Left lobe of liver (tissue), 2 donors: ENCODE measurements around the gene GATAD2A. TPM values are rescaled to one million over a fixed set of nuclear protein-coding genes. Genes with fewer than 3 reads are reported as not detected.
"Not testable (repeated sequence)": the region's sequence is repeated elsewhere in the genome, so short reads cannot be mapped to it uniquely, and the experiment has no call there.

ENCODE experiments used
- ATAC-seq: fragments of 200-7000 bp; cut with Tn5 transposase; one replicate; pipeline ENCODE4 v1.9.1; 2020; ENCODE audit warnings: mild to moderate bottlenecking, moderate library complexity
- DNase-seq: peaks from one replicate; pipeline ENCODE4 v3.0.0-alpha.2; 2020; ENCODE audit warnings: low spot score
- total RNA-seq: library from RNA; stranded (reverse); gene quantifications from one replicate; pipeline ENCODE4 v1.2.1, GENCODE V29; 2021
- donor health status: DM: no; HTN: no; CAD: no; lungs with moderate emphysema.
- donor health status: DM: no; HTN: yes; CAD: no.

Gene GATAD2A
- total RNA-seq, 1 donor from 2014 or later: 36.1 TPM

GRCh38 chr19:19388568-19389555, 16.6 kb upstream of the GATAD2A start:
- DNase-seq: no peak
- ATAC-seq: no peak

GRCh38 chr19:19389683-19390082, 15.8 kb upstream of the GATAD2A start:
- DNase-seq, ATAC-seq: not testable (repeated sequence)

GRCh38 chr19:19394333-19394732, 11.1 kb upstream of the GATAD2A start:
- DNase-seq, ATAC-seq: not testable (repeated sequence)

GRCh38 chr19:19399733-19400433, 5.6 kb upstream of the GATAD2A start:
- ATAC-seq (no peak), DNase-seq (no peak)

- ATAC-seq: no peak
Measured at GRCh38 chr19:19402656-19403372, 2.7 kb upstream of the GATAD2A start.

GRCh38 chr19:19403373-19403901, 2.0 kb upstream of the GATAD2A start:
- ATAC-seq: no peak
- no peak for DNase-seq

More at GRCh38 chr19:19402656-19403372, 2.7 kb upstream of the GATAD2A start:
- DNase-seq: no peak

- DNase-seq (peak; percentile 66), ATAC-seq (peak; percentile 48)
Measured at GRCh38 chr19:19405971-19406877, 749 bp downstream of the GATAD2A start.

GRCh38 chr19:19406878-19407632, 1.6 kb downstream of the GATAD2A start:
- ATAC-seq (peak; percentile 38), DNase-seq (no peak)

GRCh38 chr19:19407633-19407930, 2.1 kb downstream of the GATAD2A start:
- DNase-seq (no peak), ATAC-seq (no peak)

- no peak for DNase-seq
Measured at GRCh38 chr19:19409205-19409604, 3.7 kb downstream of the GATAD2A start.

GRCh38 chr19:19409631-19410030, 4.2 kb downstream of the GATAD2A start:
- ATAC-seq (no peak), DNase-seq (no peak)

More at GRCh38 chr19:19409205-19409604, 3.7 kb downstream of the GATAD2A start:
- ATAC-seq: no peak

- ATAC-seq (no peak), DNase-seq (no peak)
Measured at GRCh38 chr19:19410553-19411550, 5.4 kb downstream of the GATAD2A start.

GRCh38 chr19:19416280-19416679, 10.8 kb downstream of the GATAD2A start:
- ATAC-seq (no peak), DNase-seq (no peak)

- DNase-seq (no peak), ATAC-seq (no peak)
Measured at GRCh38 chr19:19417046-19417445, 11.6 kb downstream of the GATAD2A start.

- DNase-seq: no peak
- no peak for ATAC-seq
Measured at GRCh38 chr19:19417628-19418245, 12.3 kb downstream of the GATAD2A start.

GRCh38 chr19:19418555-19419260, 13.2 kb downstream of the GATAD2A start:
- ATAC-seq (no peak), DNase-seq (no peak)
